ENCODE data around the gene PDK2. TPM values are rescaled to one million over a fixed set of nuclear protein-coding genes. Genes with fewer than 3 reads are reported as not detected.

Gene PDK2
- total RNA-seq, 6 experiments from 2014 or later = 26.6 to 35.6 (median 29.6) TPM

GRCh38 chr17:50132104-50132794 is 37.1 kb downstream of the PDK2 start:
- H3K9me3 Mint-ChIP-seq = no peaks in the 10 kb centered on the region
- no peak overlapping the region for H3K4me3 Mint-ChIP-seq
- no peak for TF ChIP-seq CTCF (IDR thresholded peaks at IDR 0.05)
- DNase-seq = no peak
- H3K4me1 Mint-ChIP-seq (ENCODE audit: low read depth) = peaks cover 59% of the 10 kb centered on the region
- peaks cover 12% of the 10 kb centered on the region for H3K36me3 Mint-ChIP-seq (ENCODE audit: low read depth)
- peak overlapping the region; percentile 37; the same call in 1 of the 2 replicates for H3K27ac Mint-ChIP-seq
- H3K27me3 Mint-ChIP-seq (ENCODE audit: insufficient read depth) = peaks cover 11% of the 10 kb centered on the region

- H3K27ac Mint-ChIP-seq = peak overlapping the region; percentile 73
- no peaks in the 10 kb centered on the region for H3K9me3 Mint-ChIP-seq
- peaks cover 19% of the 10 kb centered on the region for H3K36me3 Mint-ChIP-seq (ENCODE audit: low read depth)
- DNase-seq = peak; percentile 58
- no peak overlapping the region for H3K4me3 Mint-ChIP-seq
- H3K4me1 Mint-ChIP-seq (ENCODE audit: low read depth) = peaks cover 50% of the 10 kb centered on the region
- H3K27me3 Mint-ChIP-seq (ENCODE audit: insufficient read depth) = peaks cover 17% of the 10 kb centered on the region
- no peak for TF ChIP-seq CTCF (IDR thresholded peaks at IDR 0.05)
Measured at GRCh38 chr17:50133028-50133768, 38.0 kb downstream of the PDK2 start.

GRCh38 chr17:50133769-50134099 is 38.6 kb downstream of the PDK2 start:
- no peak for DNase-seq
- Mint-ChIP-seq H3K27me3 (ENCODE audit: insufficient read depth) (peaks cover 15% of the 10 kb centered on the region), H3K36me3 (ENCODE audit: low read depth) (peaks cover 23% of the 10 kb centered on the region), H3K4me1 (ENCODE audit: low read depth) (peaks cover 45% of the 10 kb centered on the region), H3K4me3 (peak overlapping the region; percentile 17; the same call in 1 of the 2 replicates), H3K9me3 (no peaks in the 10 kb centered on the region), H3K27ac (peak overlapping the region; percentile 73)
- no peak for TF ChIP-seq CTCF (IDR thresholded peaks at IDR 0.05)

- Mint-ChIP-seq H3K27me3 (ENCODE audit: insufficient read depth) (peaks cover 15% of the 10 kb centered on the region), H3K27ac (peak overlapping the region; percentile 73), H3K4me1 (ENCODE audit: low read depth) (peaks cover 42% of the 10 kb centered on the region), H3K4me3 (peak overlapping the region; percentile 17; the same call in 1 of the 2 replicates), H3K9me3 (no peaks in the 10 kb centered on the region), H3K36me3 (ENCODE audit: low read depth) (peaks cover 23% of the 10 kb centered on the region)
- DNase-seq = peak; percentile 34
- peak; percentile 40 for TF ChIP-seq CTCF (IDR thresholded peaks at IDR 0.05)
Measured at GRCh38 chr17:50134206-50135110, 39.3 kb downstream of the PDK2 start.

GRCh38 chr17:50135316-50136095 is 40.4 kb downstream of the PDK2 start:
- Mint-ChIP-seq H3K4me1 (ENCODE audit: low read depth) (peaks cover 51% of the 10 kb centered on the region), H3K9me3 (no peaks in the 10 kb centered on the region), H3K36me3 (ENCODE audit: low read depth) (peaks cover 32% of the 10 kb centered on the region), H3K27ac (no peak overlapping the region; the same call in 1 of the 2 replicates), H3K27me3 (ENCODE audit: insufficient read depth) (peaks cover 15% of the 10 kb centered on the region), H3K4me3 (no peak overlapping the region)
- no peak for DNase-seq
- no peak for TF ChIP-seq CTCF (IDR thresholded peaks at IDR 0.05)
